Panc1 (cell line): ENCODE measurements around the gene CHSY1. TPM values are rescaled to one million over a fixed set of nuclear protein-coding genes. Genes with fewer than 3 reads are reported as not detected.

Experiments used
- ATAC-seq: fragments of 200-7000 bp; cut with Tn5 transposase; 2 replicates; pipeline ENCODE4 v1.9.1; 2020; ENCODE audit warnings: mild to moderate bottlenecking, moderate library complexity
- BruUV-seq: library from RNA; stranded (reverse); fragments of 400-500 nt; replicated peaks from 2 replicates; lab custom pipeline; 2021; lab: Mats Ljungman, UMichigan
- CTCF ChIA-PET: fragments of 300-600 bp; sonication (Branson Sonifier 250); formaldehyde crosslinking; loops from one replicate; lab custom pipeline; 2022; ENCODE audit warnings: antibody characterized with exemption; lab: Charles Lee
- POLR2A ChIA-PET: fragments of 300-600 bp; sonication (Branson Sonifier 250); formaldehyde crosslinking; loops from one replicate; lab custom pipeline; 2022; ENCODE audit warnings: antibody characterized with exemption; lab: Charles Lee
- DNase-seq: peaks from one replicate; pipeline ENCODE4 v3.0.0-alpha.2; 2010; ENCODE audit warnings: low read depth, low spot score
- H3K27ac ChIP-seq: 2 replicates; pipeline ENCODE4 v1.5.1; 2011; ENCODE audit warnings: mild to moderate bottlenecking, low read length, inconsistent platforms
- H3K27me3 ChIP-seq: fragments of 200-500 bp; sonication (Bioruptor generic); 2 replicates; pipeline ENCODE4 v1.6.0; 2014; ENCODE audit warnings: low read length, inconsistent platforms; ENCODE audit not compliant: control insufficient read depth, insufficient read depth
- H3K36me3 ChIP-seq: fragments of 200-500 bp; sonication (Bioruptor generic); 2 replicates; pipeline ENCODE4 v1.5.1; 2014; ENCODE audit warnings: inconsistent platforms, mild to moderate bottlenecking, low read length, moderate library complexity; ENCODE audit not compliant: control insufficient read depth, insufficient read depth
- H3K4me1 ChIP-seq: 2 replicates; pipeline ENCODE4 v1.5.1; 2011; ENCODE audit warnings: inconsistent platforms, mild to moderate bottlenecking, low read length, moderate library complexity; ENCODE audit not compliant: control insufficient read depth, insufficient read depth
- H3K4me3 ChIP-seq, 2 experiments: 2 replicates each; pipeline ENCODE4 v1.5.1; 2011 to 2012; ENCODE audit warnings: low read depth in 2 of 2, low read length in 2 of 2, mild to moderate bottlenecking in 2 of 2, inconsistent platforms in 1 of 2, moderate library complexity in 1 of 2
- H3K9me3 ChIP-seq: fragments of 200-500 bp; sonication (Bioruptor generic); 2 replicates; pipeline ENCODE4 v1.5.1; 2014; ENCODE audit warnings: low read depth, mild to moderate bottlenecking, inconsistent platforms, low read length, moderate library complexity; ENCODE audit not compliant: control insufficient read depth, insufficient read depth
- CTCF ChIP-seq: fragments of 450-650 bp; IDR thresholded peaks from 2 replicates; pipeline ENCODE4 v1.5.1; 2017; ENCODE audit warnings: mild to moderate bottlenecking
- POLR2AphosphoS5 ChIP-seq: IDR thresholded peaks from 2 replicates; pipeline ENCODE4 v1.6.1; 2012; ENCODE audit warnings: mild to moderate bottlenecking, low read depth, low read length, moderate library complexity
- REST ChIP-seq, 2 experiments: IDR thresholded peaks; 2 replicates each; pipeline ENCODE4 v1.6.1; 2011 to 2012; ENCODE audit warnings: low read depth in 2 of 2, control low read depth in 1 of 2, low read length in 1 of 2, mild to moderate bottlenecking in 1 of 2, moderate library complexity in 1 of 2; ENCODE audit not compliant: insufficient read depth in 1 of 2
- SIN3A ChIP-seq: IDR thresholded peaks from 2 replicates; pipeline ENCODE4 v1.6.1; 2012; ENCODE audit warnings: low read depth, mild to moderate bottlenecking, low read length, moderate library complexity, borderline replicate concordance; ENCODE audit not compliant: insufficient read depth
- TCF7L2 ChIP-seq: IDR thresholded peaks from 2 replicates; pipeline ENCODE4 v1.6.1; 2011; ENCODE audit warnings: mild to moderate bottlenecking, low read depth, low read length, inconsistent platforms
- in situ Hi-C: cut with HindIII; loops from 2 replicates; pipeline ENCODE4 v1.10.0; 2016; ENCODE audit warnings: low sequenced_read_pairs, low pct_unique_long_range_greater_than_20kb
- intact Hi-C: fragments of 100-400 bp; cut with micrococcal nuclease; formaldehyde crosslinking; loops from one replicate; pipeline ENCODE4 v1.10.0; 2022; ENCODE audit not compliant: unreplicated experiment
- total RNA-seq: library from RNA; stranded (reverse); gene quantifications from one replicate; pipeline ENCODE4 v1.2.1, GENCODE V29; 2021; ENCODE audit not compliant: unreplicated experiment

CHSY1 gene
- total RNA-seq, 1 experiment from 2014 or later, result 50.8 TPM

GRCh38 chr15:101133751-101134261 is 118.0 kb downstream of the CHSY1 start:
- ChIA-PET CTCF (no interaction called here), POLR2A (no interaction called here)
- in situ Hi-C loops (no loop called here), intact Hi-C loops (no loop called here)
- DNase-seq (no peak), ATAC-seq (0 out of 2 replicates have a peak, but pooled peaks have one; percentile 16)
- Histone ChIP-seq H3K27ac (no peak overlapping the region), H3K27me3 (no peaks in the 10 kb centered on the region), H3K36me3 (no peaks in the 10 kb centered on the region), H3K4me3 (no peak overlapping the region), H3K9me3 (peaks cover under 1% of the 10 kb centered on the region; the same call in 1 of the 2 replicates), H3K4me1 (peaks cover 3% of the 10 kb centered on the region; the same call in 1 of the 2 replicates)
- no TSS peak for BruUV-seq
- TF ChIP-seq SIN3A (no peak), CTCF (no peak), REST (IDR thresholded peaks at IDR 0.05; ENCODE audit: insufficient read depth in 1 of 2, low read depth in 2 of 2, low read length in 1 of 2) (no peak), TCF7L2 (no peak), POLR2AphosphoS5 (no peak)

- ATAC-seq (no peak), DNase-seq (no peak)
- no peaks in the 10 kb centered on the region for H3K36me3 ChIP-seq
- TF ChIP-seq POLR2AphosphoS5 (no peak), REST (IDR thresholded peaks at IDR 0.05; ENCODE audit: insufficient read depth in 1 of 2, low read depth in 2 of 2, low read length in 1 of 2) (no peak), CTCF (no peak), TCF7L2 (no peak), SIN3A (no peak)
- no peak overlapping the region for H3K4me3 ChIP-seq
- intact Hi-C loops, result no loop called here
- no peak overlapping the region for H3K27ac ChIP-seq
- POLR2A ChIA-PET, result no interaction called here
- in situ Hi-C loops, result no loop called here
- BruUV-seq, result no TSS peak
- no peaks in the 10 kb centered on the region for H3K27me3 ChIP-seq
- H3K9me3 ChIP-seq, result peaks cover 7% of the 10 kb centered on the region
- CTCF ChIA-PET, result no interaction called here
- peaks cover 3% of the 10 kb centered on the region; the same call in 1 of the 2 replicates for H3K4me1 ChIP-seq
Measured at GRCh38 chr15:101133181-101133460, 118.7 kb downstream of the CHSY1 start.
